IPS-NIHi7 (cell line): Measurements from ENCODE around the gene KLK15.

ENCODE experiments used
- DNase-seq: peaks from one replicate; pipeline ENCODE4 v3.0.0; 2012; ENCODE audit warnings: mixed read lengths; ENCODE audit errors: extremely low spot score

Gene KLK15, protein sequence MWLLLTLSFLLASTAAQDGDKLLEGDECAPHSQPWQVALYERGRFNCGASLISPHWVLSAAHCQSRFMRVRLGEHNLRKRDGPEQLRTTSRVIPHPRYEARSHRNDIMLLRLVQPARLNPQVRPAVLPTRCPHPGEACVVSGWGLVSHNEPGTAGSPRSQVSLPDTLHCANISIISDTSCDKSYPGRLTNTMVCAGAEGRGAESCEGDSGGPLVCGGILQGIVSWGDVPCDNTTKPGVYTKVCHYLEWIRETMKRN

DNA sequence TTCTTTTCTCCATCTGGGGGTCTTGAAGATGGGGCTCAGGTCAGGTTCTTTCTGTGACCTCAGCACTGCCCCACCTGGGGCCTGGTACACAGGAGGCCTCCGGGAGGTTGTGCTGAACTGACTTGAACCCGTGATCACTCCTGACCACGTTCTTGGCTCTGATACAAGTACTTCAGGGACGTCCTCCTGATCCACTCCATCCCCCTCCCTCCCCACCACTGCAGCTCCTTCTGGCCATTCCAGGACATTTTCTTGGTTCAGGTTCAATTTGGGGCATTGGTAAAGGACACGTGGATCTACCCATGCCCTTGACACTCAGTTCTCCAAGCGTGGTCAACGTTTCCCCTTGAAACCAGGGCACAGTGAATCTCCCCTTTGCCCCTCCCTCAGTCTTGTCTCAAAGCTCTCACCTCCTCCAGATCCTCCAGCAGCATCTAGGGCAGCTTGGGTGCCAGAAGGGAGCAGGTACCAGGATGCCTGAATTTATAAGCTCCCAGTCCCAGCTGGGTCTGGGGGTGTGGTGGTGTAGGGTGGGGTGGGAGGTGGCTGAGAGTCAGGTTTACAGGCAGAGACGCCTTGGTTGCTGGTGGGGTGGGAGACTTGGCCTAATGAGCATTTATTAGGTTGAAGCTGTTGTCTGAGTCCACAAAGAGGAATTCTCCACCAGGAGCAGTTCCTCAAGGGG, at the start of gene KLK15:
KLK15 (minus strand) TSS at position 458 of the 685 bp plus-strand sequence. CDS start 2,082 bp downstream, outside the sequence.
- DNase-seq, result no peak

DNA sequence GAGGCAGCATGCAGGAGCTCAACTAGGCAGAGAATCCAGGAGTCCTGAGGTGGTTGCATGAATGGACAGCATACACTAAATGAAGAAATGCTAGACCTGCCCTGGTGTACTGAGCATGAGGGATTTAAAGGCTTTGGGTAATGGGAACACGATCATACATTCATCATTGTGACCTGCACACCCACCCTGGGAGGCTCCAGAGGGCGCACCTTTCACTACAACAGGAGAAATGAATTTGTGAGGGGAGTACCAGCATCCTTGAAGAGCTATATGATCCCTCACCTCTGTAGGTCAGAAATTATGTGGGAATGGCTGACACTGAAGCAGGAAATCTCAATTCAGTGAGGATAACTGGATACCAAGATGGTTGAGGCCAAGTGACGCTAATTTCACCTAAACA, 48.8 kb upstream of the KLK15 start:
- DNase-seq, result no peak

DNA sequence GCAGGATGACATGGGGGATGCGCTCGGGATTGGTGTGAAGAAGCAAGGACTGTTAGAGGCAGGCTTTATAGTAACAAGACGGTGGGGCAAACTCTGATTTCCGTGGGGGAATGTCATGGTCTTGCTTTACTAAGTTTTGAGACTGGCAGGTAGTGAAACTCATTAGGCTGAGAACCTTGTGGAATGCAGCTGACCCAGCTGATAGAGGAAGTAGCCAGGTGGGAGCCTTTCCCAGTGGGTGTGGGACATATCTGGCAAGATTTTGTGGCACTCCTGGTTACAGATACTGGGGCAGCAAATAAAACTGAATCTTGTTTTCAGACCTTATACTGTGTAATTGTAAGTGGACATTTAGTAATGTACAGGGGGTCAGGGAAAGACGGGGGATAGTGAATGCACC, 46.9 kb upstream of the KLK15 start:
- DNase-seq, result no peak

DNA sequence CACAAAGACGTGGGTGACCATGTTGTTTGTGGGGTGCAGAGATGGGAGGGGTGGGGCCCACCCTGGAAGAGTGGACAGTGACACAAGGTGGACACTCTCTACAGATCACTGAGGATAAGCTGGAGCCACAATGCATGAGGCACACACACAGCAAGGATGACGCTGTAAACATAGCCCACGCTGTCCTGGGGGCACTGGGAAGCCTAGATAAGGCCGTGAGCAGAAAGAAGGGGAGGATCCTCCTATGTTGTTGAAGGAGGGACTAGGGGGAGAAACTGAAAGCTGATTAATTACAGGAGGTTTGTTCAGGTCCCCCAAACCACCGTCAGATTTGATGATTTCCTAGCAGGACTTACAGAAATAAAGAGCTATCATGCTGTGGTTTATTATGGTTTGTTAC, 45.5 kb upstream of the KLK15 start:
- no peak for DNase-seq

DNA sequence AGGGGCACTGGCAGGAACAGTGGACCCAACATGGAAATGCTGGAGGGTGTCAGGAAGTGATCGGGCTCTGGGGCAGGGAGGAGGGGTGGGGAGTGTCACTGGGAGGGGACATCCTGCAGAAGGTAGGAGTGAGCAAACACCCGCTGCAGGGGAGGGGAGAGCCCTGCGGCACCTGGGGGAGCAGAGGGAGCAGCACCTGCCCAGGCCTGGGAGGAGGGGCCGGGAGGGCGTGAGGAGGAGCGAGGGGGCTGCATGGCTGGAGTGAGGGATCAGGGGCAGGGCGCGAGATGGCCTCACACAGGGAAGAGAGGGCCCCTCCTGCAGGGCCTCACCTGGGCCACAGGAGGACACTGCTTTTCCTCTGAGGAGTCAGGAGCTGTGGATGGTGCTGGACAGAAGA, 44.0 kb upstream of the KLK15 start:
- peak; percentile 21 for DNase-seq

DNA sequence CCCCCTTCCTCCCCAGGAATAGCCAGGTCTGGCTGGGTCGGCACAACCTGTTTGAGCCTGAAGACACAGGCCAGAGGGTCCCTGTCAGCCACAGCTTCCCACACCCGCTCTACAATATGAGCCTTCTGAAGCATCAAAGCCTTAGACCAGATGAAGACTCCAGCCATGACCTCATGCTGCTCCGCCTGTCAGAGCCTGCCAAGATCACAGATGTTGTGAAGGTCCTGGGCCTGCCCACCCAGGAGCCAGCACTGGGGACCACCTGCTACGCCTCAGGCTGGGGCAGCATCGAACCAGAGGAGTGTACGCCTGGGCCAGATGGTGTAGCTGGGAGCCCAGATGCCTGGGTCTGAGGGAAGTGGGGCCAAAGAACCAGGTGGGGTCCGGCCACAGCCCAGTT, 43.1 kb upstream of the KLK15 start:
- no peak for DNase-seq

DNA sequence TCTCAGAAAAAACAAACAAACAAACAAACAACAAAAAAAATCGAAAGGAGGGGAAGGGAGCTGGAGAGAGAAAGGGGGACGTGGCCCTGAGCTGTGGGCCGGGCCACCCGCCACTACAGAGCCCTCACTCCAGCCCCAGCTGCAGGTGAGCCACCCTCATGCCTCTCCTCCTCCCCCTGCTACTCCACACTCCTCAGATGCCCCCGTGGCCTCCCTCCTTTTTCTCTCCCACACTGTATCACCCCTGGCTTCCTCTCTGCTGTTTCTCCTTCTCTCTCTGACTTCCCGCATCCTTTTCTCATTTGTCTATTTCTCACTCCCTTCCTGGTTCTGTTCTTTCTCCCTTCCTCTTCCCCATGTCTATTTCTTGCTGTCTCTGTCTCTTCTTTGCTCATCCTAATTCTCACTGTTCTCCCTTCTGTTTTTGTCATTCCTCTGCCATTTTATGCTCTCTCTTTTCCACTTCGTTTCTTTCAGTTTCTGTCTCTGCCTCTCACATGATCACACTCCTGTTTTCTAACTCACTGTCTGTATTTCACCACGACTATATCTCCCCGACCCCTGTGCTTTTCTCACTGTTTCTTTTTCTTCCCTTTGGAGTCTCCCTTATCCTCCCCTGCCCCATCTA, 42.5 kb upstream of the KLK15 start:
- DNase-seq, result no peak

DNA sequence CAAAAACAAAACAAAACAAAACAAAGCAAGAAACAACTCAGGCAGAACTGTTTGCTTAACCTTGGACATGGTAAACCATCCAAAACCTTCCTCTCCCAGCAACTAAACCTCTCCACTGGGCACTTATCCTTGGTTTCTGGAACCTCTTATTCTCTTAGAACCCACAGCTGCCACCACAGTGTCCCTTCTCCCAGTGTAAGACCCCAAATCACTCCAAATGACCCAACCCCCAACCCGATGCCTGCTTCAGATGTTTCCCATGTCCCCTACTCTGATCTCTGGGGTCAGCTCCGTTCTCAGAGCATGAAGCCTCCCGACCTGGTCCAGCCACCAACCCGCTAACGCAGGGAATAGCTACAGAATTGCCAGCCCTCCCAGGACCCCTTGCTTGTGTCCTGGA, 40.8 kb upstream of the KLK15 start:
- DNase-seq, result no peak

DNA sequence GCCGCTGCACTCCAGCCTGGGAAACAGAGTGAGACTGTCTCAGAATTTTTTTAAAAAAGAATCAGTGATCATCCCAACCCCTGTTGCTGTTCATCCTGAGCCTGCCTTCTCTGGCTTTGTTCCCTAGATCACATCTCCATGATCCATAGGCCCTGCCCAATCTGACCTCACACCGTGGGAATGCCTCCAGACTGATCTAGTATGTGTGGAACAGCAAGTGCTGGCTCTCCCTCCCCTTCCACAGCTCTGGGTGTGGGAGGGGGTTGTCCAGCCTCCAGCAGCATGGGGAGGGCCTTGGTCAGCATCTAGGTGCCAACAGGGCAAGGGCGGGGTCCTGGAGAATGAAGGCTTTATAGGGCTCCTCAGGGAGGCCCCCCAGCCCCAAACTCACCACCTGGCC, 39.7 kb upstream of the KLK15 start, which contains the start of gene KLK2:
KLK2 (plus strand) TSS at position 384 of the 400 bp plus-strand sequence. CDS start 35 bp downstream, outside the sequence.
- no peak for DNase-seq

DNA sequence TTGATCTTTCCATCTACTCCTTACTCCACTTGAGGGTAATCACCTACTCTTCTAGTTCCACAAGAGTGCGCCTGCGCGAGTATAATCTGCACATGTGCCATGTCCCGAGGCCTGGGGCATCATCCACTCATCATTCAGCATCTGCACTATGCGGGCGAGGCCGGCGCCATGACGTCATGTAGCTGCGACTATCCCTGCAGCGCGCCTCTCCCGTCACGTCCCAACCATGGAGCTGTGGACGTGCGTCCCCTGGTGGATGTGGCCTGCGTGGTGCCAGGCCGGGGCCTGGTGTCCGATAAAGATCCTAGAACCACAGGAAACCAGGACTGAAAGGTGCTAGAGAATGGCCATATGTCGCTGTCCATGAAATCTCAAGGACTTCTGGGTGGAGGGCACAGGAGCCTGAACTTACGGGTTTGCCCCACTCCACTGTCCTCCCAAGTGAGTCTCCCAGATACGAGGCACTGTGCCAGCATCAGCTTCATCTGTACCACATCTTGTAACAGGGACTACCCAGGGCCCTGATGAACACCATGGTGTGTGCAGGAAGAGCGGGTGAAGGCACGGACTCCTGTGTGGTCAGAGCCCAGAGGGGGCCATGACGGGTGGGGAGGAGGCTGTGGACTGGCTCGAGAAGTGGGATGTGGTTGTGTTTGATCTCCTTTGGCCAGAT, 37.2 kb upstream of the KLK15 start:
- DNase-seq, result peak; percentile 39

DNA sequence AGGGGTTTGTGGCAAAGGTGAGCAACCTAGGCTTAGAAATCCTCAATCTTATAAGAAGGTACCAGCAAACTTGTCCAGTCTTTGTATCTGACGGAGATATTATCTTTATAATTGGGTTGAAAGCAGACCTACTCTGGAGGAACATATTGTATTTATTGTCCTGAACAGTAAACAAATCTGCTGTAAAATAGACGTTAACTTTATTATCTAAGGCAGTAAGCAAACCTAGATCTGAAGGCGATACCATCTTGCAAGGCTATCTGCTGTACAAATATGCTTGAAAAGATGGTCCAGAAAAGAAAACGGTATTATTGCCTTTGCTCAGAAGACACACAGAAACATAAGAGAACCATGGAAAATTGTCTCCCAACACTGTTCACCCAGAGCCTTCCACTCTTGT, 36.1 kb upstream of the KLK15 start:
- DNase-seq, result no peak

DNA sequence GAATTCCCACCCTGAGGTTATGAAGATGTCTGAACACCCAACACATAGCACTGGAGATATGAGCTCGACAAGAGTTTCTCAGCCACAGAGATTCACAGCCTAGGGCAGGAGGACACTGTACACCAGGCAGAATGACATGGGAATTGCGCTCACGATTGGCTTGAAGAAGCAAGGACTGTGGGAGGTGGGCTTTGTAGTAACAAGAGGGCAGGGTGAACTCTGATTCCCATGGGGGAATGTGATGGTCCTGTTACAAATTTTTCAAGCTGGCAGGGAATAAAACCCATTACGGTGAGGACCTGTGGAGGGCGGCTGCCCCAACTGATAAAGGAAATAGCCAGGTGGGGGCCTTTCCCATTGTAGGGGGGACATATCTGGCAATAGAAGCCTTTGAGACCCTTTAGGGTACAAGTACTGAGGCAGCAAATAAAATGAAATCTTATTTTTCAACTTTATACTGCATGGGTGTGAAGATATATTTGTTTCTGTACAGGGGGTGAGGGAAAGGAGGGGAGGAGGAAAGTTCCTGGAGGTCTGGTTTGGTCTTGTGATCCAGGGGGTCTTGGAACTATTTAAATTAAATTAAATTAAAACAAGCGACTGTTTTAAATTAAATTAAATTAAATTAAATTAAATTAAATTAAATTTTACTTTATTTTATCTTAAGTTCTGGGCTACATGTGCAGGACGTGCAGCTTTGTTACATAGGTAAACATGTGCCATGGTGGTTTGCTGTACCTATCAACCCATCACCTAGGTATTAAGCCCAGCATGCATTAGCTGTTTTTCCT, 28.3 kb upstream of the KLK15 start:
- DNase-seq, result no peak

DNA sequence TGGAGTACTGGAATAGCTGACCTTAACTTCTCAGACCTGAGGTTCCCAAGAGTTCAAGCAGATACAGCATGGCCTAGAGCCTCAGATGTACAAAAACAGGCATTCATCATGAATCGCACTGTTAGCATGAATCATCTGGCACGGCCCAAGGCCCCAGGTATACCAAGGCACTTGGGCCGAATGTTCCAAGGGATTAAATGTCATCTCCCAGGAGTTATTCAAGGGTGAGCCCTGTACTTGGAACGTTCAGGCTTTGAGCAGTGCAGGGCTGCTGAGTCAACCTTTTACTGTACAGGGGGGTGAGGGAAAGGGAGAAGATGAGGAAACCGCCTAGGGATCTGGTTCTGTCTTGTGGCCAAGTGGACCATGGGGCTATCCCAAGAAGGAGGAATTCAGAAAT, 27.6 kb upstream of the KLK15 start:
- DNase-seq, result no peak

DNA sequence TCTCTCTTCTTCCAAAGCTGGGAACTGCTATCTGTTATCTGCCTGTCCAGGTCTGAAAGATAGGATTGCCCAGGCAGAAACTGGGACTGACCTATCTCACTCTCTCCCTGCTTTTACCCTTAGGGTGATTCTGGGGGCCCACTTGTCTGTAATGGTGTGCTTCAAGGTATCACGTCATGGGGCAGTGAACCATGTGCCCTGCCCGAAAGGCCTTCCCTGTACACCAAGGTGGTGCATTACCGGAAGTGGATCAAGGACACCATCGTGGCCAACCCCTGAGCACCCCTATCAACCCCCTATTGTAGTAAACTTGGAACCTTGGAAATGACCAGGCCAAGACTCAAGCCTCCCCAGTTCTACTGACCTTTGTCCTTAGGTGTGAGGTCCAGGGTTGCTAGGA, 26.5 kb upstream of the KLK15 start:
- no peak for DNase-seq

DNA sequence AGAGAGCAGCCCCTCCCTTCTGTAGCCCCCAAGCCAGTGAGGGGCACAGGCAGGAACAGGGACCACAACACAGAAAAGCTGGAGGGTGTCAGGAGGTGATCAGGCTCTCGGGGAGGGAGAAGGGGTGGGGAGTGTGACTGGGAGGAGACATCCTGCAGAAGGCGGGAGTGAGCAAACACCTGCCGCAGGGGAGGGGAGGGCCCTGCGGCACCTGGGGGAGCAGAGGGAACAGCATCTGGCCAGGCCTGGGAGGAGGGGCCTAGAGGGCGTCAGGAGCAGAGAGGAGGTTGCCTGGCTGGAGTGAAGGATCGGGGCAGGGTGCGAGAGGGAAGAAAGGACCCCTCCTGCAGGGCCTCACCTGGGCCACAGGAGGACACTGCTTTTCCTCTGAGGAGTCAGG, 25.5 kb upstream of the KLK15 start:
- DNase-seq, result peak; percentile 49

DNA sequence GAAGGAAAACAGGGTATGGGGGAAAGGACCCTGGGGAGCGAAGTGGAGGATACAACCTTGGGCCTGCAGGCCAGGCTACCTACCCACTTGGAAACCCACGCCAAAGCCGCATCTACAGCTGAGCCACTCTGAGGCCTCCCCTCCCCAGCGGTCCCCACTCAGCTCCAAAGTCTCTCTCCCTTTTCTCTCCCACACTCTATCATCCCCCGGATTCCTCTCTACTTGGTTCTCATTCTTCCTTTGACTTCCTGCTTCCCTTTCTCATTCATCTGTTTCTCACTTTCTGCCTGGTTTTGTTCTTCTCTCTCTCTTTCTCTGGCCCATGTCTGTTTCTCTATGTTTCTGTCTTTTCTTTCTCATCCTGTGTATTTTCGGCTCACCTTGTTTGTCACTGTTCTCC, 24.0 kb upstream of the KLK15 start:
- no peak for DNase-seq

DNA sequence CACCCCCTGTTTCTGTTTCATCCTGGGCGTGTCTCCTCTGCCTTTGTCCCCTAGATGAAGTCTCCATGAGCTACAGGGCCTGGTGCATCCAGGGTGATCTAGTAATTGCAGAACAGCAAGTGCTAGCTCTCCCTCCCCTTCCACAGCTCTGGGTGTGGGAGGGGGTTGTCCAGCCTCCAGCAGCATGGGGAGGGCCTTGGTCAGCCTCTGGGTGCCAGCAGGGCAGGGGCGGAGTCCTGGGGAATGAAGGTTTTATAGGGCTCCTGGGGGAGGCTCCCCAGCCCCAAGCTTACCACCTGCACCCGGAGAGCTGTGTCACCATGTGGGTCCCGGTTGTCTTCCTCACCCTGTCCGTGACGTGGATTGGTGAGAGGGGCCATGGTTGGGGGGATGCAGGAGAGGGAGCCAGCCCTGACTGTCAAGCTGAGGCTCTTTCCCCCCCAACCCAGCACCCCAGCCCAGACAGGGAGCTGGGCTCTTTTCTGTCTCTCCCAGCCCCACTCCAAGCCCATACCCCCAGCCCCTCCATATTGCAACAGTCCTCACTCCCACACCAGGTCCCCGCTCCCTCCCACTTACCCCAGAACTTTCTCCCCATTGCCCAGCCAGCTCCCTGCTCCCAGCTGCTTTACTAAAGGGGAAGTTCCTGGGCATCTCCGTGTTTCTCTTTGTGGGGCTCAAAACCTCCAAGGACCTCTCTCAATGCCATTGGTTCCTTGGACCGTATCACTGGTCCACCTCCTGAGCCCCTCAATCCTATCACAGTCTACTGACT, 21.4 kb upstream of the KLK15 start, which contains the start of gene KLK3:
KLK3 (plus strand) TSS at position 280 of the 775 bp plus-strand sequence; CDS start at position 321, 41 bp downstream.
- no peak for DNase-seq

DNA sequence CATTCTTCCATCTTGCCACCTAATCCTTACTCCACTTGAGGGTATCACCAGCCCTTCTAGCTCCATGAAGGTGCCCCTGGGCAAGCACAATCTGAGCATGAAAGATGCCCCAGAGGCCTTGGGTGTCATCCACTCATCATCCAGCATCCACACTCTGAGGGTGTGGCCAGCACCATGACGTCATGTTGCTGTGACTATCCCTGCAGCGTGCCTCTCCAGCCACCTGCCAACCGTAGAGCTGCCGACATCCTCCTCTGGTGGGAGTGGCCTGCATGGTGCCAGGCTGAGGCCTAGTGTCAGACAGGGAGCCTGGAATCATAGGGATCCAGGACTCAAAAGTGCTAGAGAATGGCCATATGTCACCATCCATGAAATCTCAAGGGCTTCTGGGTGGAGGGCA, 18.2 kb upstream of the KLK15 start:
- DNase-seq, result no peak

DNA sequence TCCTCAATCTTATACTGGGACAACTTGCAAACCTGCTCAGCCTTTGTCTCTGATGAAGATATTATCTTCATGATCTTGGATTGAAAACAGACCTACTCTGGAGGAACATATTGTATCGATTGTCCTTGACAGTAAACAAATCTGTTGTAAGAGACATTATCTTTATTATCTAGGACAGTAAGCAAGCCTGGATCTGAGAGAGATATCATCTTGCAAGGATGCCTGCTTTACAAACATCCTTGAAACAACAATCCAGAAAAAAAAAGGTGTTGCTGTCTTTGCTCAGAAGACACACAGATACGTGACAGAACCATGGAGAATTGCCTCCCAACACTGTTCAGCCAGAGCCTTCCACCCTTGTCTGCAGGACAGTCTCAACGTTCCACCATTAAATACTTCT, 17.4 kb upstream of the KLK15 start:
- DNase-seq, result no peak

DNA sequence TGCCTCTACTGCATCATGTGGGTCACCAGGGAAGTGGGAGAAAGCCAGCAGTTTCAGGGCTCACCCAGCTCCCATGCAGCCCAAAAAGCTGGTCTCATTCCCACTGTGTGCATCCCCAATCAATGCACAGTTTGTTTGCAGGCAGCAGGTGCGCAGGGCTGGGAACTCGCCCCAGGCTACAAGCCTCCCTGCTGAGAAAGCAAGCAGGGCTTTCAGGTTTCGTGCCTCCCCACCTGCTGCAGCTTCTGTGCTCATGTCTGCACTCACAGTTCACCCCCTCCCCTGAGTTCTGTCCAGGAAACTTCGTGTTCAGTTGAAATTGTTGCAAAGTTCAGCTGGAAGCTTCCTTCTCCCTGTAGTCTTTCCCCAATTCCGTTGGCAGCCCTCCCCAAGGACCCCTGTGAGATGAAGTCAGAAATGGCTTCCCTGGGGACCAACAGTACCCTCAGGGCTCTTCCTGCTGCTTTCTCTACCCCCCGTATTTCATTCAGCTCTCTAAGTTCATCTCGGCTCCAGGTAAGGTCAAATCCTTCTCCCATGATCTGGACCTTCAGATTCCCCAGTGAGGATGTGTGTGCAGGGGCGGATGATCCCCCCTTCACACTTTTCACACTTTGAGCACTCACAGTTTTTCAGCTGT, 11.0 kb upstream of the KLK15 start:
- DNase-seq, result no peak
